ENCODE measurements around the gene CD7.

The CD7 gene

DNA sequence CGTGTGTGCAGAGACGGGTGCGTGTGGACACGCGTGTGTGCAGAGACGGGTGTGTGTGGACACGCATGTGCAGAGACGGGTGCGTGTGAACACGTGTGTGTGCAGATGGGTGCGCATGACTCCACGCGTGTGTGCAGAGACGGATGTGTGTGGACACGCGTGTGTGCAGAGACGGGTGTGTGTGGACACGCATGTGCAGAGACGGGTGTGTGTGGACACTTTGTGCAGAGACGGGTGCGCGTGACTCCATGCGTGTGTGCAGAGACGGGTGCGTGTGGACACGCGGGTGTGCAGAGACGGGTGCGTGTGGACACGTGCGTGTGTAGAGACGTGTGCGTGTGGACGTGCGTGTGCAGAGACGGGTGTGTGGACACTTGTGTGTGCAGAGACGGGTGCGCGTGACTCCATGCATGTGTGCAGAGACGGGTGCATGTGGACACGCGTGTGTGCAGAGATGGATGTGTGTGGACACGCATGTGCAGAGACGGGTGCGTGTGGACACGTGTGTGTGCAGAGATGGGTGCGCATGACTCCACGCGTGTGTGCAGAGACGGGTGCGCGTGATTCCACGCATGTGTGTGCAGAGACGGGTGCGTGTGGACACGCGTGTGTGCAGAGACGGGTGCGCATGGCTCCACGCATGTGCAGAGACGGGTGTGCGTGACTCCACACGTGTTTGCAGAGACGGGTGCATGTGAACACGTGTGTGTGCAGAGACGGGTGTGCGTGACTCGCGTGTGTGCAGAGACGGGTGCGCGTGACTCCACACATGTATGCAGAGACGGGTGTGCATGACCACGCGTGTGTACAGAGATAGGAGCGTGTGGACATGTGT is 1.6 kb upstream of the CD7 start:
- TF ChIP-seq ZFX (IDR thresholded peaks at IDR 0.05), result no peak
- TF ChIP-seq, protein P1, sequence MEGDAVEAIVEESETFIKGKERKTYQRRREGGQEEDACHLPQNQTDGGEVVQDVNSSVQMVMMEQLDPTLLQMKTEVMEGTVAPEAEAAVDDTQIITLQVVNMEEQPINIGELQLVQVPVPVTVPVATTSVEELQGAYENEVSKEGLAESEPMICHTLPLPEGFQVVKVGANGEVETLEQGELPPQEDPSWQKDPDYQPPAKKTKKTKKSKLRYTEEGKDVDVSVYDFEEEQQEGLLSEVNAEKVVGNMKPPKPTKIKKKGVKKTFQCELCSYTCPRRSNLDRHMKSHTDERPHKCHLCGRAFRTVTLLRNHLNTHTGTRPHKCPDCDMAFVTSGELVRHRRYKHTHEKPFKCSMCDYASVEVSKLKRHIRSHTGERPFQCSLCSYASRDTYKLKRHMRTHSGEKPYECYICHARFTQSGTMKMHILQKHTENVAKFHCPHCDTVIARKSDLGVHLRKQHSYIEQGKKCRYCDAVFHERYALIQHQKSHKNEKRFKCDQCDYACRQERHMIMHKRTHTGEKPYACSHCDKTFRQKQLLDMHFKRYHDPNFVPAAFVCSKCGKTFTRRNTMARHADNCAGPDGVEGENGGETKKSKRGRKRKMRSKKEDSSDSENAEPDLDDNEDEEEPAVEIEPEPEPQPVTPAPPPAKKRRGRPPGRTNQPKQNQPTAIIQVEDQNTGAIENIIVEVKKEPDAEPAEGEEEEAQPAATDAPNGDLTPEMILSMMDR (conservative IDR thresholded peaks at IDR 0.05), result no peak
- H3K27ac ChIP-seq, result no peak overlapping the region

DNA sequence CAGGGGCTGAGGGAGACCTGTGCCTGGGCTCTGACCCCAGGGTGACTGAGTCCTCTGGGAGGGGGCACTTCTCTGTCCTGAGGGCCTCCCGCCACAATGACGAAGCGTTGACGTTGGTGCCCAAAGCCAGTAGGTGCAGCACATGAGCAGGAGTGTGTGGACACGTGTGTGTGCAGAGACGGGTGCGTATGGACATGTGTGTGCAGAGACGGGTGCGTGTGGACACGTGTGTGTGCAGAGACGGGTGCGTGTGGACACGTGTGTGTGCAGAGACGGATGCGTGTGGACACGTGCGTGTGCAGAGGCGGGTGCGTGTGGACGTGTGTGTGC is 726 bp upstream of the CD7 start:
- TF ChIP-seq, protein P1 (conservative IDR thresholded peaks at IDR 0.05), result no peak
- TF ChIP-seq ZFX (IDR thresholded peaks at IDR 0.05), result no peak
- H3K27ac ChIP-seq, result no peak overlapping the region

DNA sequence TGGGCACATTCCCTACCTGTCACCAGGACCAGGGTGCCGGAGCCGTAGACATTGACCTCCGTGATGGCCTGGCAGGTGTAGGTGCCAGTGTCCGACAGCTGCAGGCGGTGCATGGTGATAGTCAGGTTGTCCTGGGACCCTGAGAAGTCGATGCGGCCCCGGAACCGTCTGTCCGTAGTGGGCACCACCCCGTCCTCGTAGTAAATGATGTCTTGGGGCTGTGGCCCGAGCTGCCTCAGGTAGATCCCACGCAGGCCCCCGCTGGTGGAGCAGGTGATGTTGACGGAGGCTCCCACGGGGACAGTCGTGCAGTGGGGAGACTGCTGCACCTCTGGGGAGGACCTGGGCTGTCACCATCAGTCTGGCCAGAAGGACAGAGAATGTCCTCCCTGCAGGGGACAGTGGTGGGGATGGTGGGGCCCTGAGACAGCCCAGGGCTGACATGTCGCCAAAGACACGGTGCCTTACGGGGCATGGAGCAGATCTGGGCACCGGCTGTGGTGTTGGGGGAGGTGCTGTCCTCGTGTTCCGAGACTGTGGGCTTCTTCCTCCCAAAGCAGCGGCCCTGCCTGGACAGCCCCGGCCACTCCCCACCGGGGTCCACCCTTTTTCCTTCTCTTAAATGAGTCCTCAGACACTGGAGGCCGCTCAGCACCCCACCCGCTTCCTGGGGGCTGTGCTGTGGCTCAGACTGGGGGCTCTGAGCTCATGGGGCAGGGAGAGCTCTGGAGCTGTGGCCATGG is 586 bp downstream of the CD7 start:
- TF ChIP-seq ZFX (IDR thresholded peaks at IDR 0.05), result no peak
- TF ChIP-seq, protein P1 (conservative IDR thresholded peaks at IDR 0.05), result no peak
- no peak overlapping the region for H3K27ac ChIP-seq

DNA sequence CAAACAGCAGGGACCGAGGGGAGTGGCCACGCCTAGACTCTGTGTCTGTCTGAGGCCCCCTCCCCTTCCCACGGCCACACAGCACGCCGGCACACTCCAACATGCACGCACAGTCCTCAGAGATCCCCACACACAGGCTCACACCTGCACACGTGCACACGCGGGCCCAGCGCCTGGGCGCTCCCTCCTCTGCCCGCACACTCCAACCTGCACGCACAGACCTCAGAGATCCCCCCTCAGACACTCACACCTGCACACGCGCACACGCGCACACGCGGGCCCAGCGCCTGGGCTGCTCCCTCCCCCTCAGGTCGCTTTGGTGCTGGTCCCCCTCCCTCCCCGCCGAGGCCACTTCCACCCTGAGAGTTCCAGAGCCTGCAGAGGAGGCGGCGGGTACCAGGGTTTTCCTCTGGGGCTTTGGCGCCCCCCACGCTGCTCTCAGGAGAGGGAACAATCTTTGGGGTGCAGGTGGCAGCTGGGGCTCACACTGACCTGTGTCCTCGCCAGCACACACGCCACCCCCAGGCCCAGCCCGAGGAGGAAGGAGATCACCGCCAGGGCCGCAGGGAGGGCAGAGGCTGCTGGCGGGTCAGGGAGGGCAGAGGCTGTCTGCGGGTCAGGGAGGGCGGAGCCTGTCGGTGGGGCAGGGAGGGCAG is 1.6 kb downstream of the CD7 start:
- no peak overlapping the region for H3K27ac ChIP-seq
- TF ChIP-seq, protein P1 (conservative IDR thresholded peaks at IDR 0.05), result no peak
- no peak for TF ChIP-seq ZFX (IDR thresholded peaks at IDR 0.05)

DNA sequence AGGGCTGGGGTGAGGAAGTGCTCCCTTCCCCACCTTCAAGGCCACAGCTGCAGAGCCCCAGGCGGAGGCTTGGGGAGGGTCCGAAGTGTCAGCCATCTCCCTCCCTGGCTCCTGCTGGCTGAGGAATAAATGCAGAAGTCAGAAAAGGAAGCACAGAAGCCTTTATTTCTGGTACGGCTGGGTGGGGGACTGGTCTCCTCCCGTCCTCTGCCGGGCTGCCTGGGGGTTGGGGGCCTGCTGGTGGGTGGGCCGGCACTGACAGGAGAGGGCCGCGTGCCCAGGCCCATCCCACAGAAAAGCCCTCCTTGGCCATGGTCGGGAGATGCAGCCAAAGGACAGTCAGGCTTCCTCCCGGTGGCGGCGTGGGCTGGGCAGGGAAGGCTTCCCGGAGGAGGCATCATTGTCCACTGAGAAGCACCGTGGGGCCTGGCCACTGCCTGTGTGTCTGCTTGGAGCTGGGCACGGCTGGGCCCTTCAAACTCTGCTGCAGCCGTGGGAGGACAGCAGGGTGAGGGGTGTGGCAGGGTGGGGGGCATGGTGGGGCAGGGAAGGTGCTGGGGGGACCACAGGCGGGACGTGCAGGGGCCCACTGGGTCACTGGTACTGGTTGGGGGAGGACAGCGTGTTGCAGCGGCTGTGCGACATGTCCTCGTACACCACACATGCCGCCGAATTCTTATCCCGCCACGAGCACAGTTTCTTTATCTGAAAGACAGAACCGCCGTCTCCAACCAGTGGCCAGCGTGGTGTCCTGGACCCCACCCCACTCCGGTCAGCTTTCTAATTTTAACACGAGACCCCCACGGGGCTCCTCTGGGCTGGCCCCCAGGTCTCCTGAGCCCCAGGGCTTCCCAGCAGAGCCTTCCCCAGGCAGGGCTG is 2.4 kb downstream of the CD7 start:
- no peak for TF ChIP-seq ZFX (IDR thresholded peaks at IDR 0.05)
- TF ChIP-seq, protein P1 (conservative IDR thresholded peaks at IDR 0.05), result no peak
- no peak overlapping the region for H3K27ac ChIP-seq

DNA sequence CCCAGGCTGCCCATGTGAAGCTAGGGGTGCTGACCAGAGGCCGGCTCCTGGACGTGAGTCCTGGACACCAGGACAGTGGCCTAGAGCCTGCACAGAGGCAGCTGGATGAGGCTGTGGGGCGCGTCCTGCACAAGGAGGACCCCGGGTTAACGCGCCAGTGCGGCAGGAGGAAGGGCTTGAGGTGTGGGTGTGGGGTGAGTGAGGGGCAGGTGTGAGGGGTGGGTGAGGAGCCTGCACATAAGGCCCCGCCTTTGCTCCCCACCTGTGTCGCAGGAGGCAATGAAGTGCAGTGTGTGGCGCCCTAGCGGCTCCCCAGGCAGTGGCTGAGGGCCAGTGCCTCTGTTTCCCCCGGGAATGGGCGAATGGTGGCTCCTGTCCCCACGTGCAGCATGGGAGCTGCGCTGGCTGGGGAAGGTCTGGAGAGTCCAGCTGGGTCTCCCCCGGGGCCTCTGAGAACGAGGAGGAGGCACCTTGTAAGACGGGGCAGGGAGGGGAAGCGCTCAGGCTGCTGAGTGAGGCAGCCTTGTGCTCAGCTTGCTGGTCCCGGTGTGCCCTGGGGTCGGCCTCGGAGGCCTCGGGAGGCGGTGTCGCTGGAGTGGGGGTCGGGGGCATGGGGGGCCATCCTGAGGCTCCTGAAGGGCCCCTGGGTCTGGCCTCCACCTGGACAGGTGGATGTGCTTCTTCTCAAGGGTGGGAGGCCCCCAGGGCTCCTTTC is 3.2 kb downstream of the CD7 start:
- TF ChIP-seq ZFX (IDR thresholded peaks at IDR 0.05), result no peak
- TF ChIP-seq, protein P1 (conservative IDR thresholded peaks at IDR 0.05), result no peak

More for the DNA sequence above, 3.2 kb downstream of the CD7 start:
- no peak overlapping the region for H3K27ac ChIP-seq

Measured in C4-2B (cell line).